ENCODE data around the gene USP7.

USP7 gene

DNA sequence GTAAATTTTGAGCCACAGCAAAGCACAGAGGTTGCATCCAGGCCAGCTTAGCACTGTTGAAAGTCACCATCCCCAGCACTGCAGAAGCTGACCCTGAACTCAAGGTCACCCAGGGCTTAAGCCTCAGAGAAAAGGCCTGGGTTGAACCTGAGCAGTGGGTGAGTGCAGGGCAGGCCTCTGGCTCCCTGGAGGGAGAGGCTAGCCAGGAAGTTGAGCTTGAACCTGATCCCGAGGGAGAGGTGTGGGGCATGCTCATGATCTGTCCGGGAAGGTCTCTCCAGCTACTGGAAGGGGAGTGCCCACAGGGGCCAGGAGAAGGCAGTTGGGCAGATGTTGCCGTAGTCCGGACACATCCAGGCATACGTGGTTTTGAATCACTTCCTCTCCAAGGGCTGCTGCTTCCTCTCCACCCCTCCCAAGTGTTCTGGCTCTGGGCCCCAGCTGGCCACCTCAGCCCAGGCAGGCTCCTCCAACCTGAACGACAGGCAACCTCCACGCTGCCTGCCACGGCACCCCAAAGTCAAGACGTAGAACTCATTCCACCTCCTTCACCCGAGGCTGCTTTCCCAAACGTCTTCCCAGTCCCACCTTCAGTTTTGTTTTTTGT is 113.3 kb downstream of the USP7 start:
- CTCF ChIA-PET, result interaction anchor here (1.2 to 2.5 kb wide), 3 partner anchors 28 to 97 kb away, joined by 3 to 6 read pairs (median 3); no protein-coding TSS in a partner anchor
- TF ChIP-seq, protein P1, sequence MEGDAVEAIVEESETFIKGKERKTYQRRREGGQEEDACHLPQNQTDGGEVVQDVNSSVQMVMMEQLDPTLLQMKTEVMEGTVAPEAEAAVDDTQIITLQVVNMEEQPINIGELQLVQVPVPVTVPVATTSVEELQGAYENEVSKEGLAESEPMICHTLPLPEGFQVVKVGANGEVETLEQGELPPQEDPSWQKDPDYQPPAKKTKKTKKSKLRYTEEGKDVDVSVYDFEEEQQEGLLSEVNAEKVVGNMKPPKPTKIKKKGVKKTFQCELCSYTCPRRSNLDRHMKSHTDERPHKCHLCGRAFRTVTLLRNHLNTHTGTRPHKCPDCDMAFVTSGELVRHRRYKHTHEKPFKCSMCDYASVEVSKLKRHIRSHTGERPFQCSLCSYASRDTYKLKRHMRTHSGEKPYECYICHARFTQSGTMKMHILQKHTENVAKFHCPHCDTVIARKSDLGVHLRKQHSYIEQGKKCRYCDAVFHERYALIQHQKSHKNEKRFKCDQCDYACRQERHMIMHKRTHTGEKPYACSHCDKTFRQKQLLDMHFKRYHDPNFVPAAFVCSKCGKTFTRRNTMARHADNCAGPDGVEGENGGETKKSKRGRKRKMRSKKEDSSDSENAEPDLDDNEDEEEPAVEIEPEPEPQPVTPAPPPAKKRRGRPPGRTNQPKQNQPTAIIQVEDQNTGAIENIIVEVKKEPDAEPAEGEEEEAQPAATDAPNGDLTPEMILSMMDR (IDR thresholded peaks at IDR 0.05; ENCODE audit: control extremely low read depth, extremely low read depth, low read depth, missing control alignments), result no peak

DNA sequence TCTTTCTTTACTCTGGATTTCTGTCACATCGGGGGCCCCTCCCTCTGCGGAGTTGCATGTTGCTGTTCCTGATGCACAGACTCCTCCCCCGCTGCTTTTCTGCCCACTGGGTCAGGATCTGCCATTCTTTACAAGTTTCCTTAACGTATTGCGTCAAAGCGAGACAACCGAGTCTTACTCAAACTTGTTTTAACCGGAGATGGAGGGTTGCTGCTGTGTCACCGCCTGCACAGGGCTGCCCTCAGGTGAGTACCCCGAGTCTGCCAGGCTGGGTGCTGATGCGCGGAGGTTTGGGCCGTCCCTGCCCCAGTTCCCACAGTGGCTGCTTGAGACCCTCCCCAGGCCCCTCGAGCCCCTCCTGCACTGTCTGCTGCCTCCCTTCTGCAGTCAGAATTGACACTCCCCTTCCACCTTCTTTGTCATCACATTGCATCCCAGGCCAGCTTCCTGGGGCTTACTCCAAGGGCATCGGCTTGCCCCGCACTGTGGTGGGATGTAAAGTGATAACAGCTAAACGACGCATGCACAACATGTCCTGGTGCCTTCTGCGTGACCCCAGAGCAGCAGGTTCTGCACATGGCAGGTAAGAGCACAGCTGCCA is 114.2 kb downstream of the USP7 start:
- DNase-seq (ENCODE audit: extremely low spot score), result no peak
- CTCF ChIA-PET, result no interaction called here
- TF ChIP-seq, protein P1 (IDR thresholded peaks at IDR 0.05; ENCODE audit: control extremely low read depth, extremely low read depth, low read depth, missing control alignments), result no peak
- POLR2A ChIA-PET, result no interaction called here

More for the DNA sequence above, 113.3 kb downstream of the USP7 start:
- POLR2A ChIA-PET, result no interaction called here
- no peak for DNase-seq (ENCODE audit: extremely low spot score)

DNA sequence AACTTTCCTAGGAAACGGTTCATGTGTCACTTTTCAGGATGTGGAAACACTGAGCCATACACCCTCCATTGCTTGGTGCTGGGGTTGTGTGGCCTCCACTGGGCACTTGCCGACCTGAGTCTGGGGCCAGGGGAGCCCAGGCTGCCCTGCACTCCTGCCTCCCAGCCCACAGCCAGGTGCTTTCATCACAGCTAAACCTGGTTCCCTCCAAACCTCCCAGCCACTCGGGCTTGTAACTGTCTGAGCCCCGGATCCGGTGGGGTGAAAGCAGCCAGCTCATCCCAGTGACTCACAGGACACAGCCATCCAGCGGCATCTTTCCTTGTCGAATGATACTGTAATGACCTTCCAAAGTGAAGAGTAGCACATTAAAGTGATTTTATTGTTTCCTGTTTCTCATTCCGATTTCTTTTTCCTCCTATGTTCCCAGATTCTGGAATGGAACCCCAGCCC is 114.7 kb downstream of the USP7 start:
- POLR2A ChIA-PET, result no interaction called here

DNA sequence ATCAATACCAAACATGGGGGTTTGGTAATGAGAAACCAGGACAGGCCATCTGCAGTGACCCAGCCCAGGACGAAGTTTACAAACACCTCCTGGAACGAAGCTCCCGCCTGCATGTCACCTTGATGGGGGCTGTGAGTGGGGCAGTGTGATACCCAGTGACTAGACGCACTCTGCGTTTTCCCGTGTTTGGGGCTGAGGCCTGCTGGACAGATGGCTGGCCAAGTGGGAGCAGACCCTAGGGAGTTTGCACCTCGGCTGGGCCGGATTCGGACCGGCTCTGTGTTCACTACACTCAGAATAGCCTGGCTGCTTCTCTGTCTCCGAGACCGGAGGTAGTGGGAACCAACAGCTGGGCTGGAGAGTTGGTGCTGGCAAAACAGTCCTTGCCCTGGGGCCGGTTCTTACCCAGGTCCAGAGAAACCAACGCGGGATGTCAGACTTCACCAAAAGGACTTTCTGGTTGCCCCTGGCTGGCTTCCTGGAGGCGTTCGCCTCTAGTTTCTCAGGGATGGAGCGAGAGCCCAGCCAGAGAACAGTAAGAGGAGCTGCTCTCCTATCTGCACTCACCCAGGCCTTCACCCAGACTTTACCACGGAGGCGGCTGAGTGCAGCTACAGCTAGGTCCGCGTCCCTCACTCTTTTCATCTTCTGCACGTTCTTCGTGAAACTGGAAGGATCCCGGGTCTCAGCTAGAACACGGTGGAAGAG is 115.3 kb downstream of the USP7 start:
- ChIA-PET CTCF (no interaction called here), POLR2A (no interaction called here)
- DNase-seq (ENCODE audit: extremely low spot score), result no peak
- TF ChIP-seq, protein P1 (IDR thresholded peaks at IDR 0.05; ENCODE audit: control extremely low read depth, extremely low read depth, low read depth, missing control alignments), result no peak

More for the DNA sequence above, 114.7 kb downstream of the USP7 start:
- CTCF ChIA-PET, result no interaction called here
- no peak for DNase-seq (ENCODE audit: extremely low spot score)
- TF ChIP-seq, protein P1 (IDR thresholded peaks at IDR 0.05; ENCODE audit: control extremely low read depth, extremely low read depth, low read depth, missing control alignments), result no peak

DNA sequence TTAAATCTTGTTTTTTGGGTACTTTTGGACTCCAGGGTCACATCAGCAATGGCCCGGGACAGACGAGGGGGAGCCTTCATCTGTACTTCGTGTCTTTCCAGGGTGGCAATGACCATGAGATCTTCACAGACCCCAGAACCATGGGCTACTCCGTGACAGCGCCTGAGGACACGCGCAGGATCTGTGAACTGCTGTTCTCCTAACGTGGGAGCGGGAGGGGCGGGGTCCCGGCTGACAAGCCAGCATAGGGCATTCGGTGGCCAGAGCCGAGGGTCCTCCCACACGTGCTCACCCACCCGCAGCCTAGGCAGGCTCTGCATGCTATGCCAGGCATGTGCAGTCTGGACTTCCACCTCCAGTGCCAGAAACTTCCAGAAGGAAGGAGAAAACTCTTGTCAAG is 116.1 kb downstream of the USP7 start:
- CTCF ChIA-PET, result no interaction called here

DNA sequence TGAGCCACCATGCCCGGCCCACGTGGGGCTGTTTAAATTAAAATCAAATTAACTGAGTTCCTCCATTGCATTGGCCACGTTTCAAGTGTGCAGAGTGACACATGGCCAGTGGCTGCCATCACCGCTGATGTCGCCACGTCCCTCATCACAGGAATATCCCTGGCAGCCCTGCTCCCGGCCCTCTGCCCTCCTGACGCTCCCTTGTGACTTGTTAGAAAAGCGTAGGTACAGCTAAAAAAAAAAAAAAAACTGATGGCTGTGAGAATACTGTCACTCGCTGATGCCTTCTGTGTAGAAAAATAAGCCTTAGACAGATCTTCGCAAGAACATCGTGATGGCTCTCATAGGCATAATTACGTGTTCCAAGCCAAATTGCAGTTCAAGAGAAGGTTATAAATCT is 116.6 kb downstream of the USP7 start:
- CTCF ChIA-PET, result no interaction called here
- TF ChIP-seq, protein P1 (IDR thresholded peaks at IDR 0.05; ENCODE audit: control extremely low read depth, extremely low read depth, low read depth, missing control alignments), result no peak
- DNase-seq (ENCODE audit: extremely low spot score), result peak; percentile 6
- POLR2A ChIA-PET, result no interaction called here

More for the DNA sequence above, 116.1 kb downstream of the USP7 start:
- DNase-seq (ENCODE audit: extremely low spot score), result peak; percentile 12
- POLR2A ChIA-PET, result no interaction called here
- TF ChIP-seq, protein P1 (IDR thresholded peaks at IDR 0.05; ENCODE audit: control extremely low read depth, extremely low read depth, low read depth, missing control alignments), result no peak

All from GM10248 (cell line).